Measurements from ENCODE around the gene RPL39L.

DNA sequence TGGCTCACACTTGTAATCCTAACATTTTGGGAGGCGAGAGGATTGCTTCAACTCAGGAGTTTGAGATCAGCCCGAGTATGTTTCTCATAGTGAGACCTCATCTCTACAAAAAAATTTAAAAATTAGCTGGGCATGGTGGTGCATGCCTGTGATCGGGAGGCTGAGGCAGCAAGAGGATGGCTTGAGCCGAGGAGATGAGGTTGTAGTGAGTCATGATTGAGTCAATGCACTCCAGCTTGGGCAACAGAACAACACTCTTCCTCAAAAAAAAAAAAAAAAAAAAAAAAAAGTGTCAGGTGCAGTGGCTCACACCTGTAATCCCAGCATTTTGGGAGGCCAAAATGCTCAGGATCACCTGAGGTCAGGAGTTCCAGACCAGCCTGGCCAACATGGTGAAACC is 2.4 kb downstream of the RPL39L start:
- TF ChIP-seq, protein P1, sequence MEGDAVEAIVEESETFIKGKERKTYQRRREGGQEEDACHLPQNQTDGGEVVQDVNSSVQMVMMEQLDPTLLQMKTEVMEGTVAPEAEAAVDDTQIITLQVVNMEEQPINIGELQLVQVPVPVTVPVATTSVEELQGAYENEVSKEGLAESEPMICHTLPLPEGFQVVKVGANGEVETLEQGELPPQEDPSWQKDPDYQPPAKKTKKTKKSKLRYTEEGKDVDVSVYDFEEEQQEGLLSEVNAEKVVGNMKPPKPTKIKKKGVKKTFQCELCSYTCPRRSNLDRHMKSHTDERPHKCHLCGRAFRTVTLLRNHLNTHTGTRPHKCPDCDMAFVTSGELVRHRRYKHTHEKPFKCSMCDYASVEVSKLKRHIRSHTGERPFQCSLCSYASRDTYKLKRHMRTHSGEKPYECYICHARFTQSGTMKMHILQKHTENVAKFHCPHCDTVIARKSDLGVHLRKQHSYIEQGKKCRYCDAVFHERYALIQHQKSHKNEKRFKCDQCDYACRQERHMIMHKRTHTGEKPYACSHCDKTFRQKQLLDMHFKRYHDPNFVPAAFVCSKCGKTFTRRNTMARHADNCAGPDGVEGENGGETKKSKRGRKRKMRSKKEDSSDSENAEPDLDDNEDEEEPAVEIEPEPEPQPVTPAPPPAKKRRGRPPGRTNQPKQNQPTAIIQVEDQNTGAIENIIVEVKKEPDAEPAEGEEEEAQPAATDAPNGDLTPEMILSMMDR (IDR thresholded peaks at IDR 0.05), result no peak
- TF ChIP-seq SIN3A (IDR thresholded peaks at IDR 0.05; ENCODE audit: borderline replicate concordance, insufficient read depth, low read depth, low read length), result no peak
- TF ChIP-seq POLR2AphosphoS5 (IDR thresholded peaks at IDR 0.05; ENCODE audit: low read depth, low read length), result no peak
- no peak for TF ChIP-seq TCF7L2 (IDR thresholded peaks at IDR 0.05; ENCODE audit: low read depth, low read length)

All from Panc1 (cell line).